GM10266 (cell line): Measurements from ENCODE around the gene RIOK2.
"Not testable (repeated sequence)": the region's sequence is repeated elsewhere in the genome, so short reads cannot be mapped to it uniquely, and the experiment has no call there.

Source experiments
- DNase-seq: peaks from one replicate; pipeline ENCODE4 v3.0.0; 2012; ENCODE audit errors: extremely low spot score
- TF ChIP-seq, protein P1 (sequence below): IDR thresholded peaks from 2 replicates; pipeline ENCODE4 v1.5.1; 2012; ENCODE audit warnings: mild to moderate bottlenecking, low read depth; ENCODE audit not compliant: control insufficient read depth, insufficient read depth; ENCODE audit errors: missing control alignments

Gene RIOK2

DNA sequence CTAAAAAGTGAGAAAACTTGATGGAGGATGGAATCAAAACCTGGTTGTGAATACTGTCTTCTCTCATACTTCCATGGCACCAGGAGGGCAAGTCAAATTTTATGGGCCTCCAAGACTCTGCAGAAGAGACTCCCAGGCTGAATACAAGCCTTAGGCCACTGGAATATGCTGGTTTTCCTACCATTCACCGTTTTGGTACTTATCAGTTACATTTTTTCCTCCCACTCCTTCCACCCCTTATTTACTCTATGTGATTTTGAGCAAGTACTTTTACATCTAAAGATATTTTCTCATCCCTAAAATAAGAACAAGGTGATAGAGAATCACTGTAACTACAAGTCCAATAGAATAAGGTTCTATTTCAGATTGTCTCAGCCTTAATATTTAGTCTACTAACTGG is 32.6 kb downstream of the RIOK2 start:
- DNase-seq: no peak
- TF ChIP-seq, protein P1, sequence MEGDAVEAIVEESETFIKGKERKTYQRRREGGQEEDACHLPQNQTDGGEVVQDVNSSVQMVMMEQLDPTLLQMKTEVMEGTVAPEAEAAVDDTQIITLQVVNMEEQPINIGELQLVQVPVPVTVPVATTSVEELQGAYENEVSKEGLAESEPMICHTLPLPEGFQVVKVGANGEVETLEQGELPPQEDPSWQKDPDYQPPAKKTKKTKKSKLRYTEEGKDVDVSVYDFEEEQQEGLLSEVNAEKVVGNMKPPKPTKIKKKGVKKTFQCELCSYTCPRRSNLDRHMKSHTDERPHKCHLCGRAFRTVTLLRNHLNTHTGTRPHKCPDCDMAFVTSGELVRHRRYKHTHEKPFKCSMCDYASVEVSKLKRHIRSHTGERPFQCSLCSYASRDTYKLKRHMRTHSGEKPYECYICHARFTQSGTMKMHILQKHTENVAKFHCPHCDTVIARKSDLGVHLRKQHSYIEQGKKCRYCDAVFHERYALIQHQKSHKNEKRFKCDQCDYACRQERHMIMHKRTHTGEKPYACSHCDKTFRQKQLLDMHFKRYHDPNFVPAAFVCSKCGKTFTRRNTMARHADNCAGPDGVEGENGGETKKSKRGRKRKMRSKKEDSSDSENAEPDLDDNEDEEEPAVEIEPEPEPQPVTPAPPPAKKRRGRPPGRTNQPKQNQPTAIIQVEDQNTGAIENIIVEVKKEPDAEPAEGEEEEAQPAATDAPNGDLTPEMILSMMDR: no peak

- DNase-seq: no peak
- TF ChIP-seq, protein P1: no peak
These were observed 33.3 kb downstream of the RIOK2 start for GRCh38 chr5:97149709-97150108.

GRCh38 chr5:97148288-97148687 is 34.8 kb downstream of the RIOK2 start:
- TF ChIP-seq, protein P1: no peak
- no peak for DNase-seq

DNA sequence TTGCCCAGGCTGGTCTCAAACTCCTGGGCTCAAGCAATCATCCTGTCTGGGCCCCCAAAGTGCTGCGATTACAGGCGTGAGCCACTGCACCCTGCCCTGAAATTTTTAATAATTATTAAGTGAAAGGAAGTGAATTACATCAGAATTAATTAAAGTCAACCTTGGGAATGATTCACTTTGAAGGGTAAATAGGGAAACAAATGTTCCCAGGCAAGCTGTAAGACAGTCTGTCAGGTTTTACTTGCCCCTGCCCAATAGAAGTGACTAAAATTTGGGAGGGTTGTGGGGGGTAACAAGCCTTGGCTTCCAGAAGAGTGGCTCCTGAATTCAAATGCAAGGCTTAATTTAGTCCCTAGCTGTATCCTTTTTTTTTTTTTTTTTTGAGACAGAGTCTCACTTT is 39.3 kb downstream of the RIOK2 start:
- DNase-seq: no peak
- TF ChIP-seq, protein P1: no peak

GRCh38 chr5:97142521-97143254 is 40.4 kb downstream of the RIOK2 start, which contains the start of gene LIX1:
LIX1 (minus strand) TSS chr5:97142611; CDS start chr5:97142576, 35 bp downstream.
- DNase-seq: peak; percentile 51
- TF ChIP-seq, protein P1: peak; percentile 68

GRCh38 chr5:97141539-97141938 is 41.5 kb downstream of the RIOK2 start:
- no peak for DNase-seq
- TF ChIP-seq, protein P1: no peak

DNA sequence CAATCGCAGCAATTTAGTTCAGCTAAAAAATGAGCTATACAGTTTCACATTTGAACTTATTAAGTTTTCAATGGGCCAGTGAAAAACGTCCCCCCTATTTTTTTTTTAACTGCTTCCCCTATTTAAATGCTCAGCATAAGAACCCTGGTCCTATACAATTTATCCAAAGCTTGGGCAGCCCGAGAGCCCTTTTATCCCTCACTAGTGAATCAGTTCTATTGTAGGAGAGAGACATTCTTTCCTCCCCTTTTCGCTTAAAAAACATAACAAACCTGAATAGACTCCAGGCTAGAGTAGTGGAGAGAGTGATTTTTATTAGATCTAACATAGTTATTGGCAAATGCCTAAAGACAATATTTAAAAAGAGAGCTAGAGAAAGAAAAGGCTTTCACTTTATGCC is 42.0 kb downstream of the RIOK2 start:
- DNase-seq: no peak
- TF ChIP-seq, protein P1: no peak

DNA sequence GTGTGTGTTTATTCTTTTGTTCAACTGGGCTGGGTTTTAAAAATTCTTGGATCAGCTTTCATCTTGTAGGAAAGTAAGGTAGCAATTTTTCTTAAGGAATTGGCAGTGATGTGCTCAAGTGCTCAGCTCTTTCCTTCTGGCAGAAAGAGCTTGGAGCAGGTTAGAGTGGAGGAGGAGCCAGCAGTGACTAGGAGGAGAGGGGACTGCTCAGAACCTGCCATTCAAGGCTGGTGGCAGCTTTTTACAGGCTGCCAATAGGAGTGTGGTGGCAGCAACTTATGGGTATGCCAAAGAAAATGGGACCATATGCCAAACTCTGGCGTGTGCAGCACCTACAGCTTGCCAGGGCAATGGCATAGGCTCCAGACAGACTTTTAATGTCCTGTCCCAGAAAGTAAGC is 42.8 kb downstream of the RIOK2 start:
- not testable (repeated sequence) for DNase-seq
